ENCODE measurements around the gene LRFN2.

GRCh38 chr6:40395698-40396076 lies 191.5 kb downstream of the LRFN2 start:
- TF ChIP-seq, protein P1, sequence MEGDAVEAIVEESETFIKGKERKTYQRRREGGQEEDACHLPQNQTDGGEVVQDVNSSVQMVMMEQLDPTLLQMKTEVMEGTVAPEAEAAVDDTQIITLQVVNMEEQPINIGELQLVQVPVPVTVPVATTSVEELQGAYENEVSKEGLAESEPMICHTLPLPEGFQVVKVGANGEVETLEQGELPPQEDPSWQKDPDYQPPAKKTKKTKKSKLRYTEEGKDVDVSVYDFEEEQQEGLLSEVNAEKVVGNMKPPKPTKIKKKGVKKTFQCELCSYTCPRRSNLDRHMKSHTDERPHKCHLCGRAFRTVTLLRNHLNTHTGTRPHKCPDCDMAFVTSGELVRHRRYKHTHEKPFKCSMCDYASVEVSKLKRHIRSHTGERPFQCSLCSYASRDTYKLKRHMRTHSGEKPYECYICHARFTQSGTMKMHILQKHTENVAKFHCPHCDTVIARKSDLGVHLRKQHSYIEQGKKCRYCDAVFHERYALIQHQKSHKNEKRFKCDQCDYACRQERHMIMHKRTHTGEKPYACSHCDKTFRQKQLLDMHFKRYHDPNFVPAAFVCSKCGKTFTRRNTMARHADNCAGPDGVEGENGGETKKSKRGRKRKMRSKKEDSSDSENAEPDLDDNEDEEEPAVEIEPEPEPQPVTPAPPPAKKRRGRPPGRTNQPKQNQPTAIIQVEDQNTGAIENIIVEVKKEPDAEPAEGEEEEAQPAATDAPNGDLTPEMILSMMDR (IDR thresholded peaks at IDR 0.05) = no peak
- TF ChIP-seq POLR2A (IDR thresholded peaks at IDR 0.05) = no peak
